IPS-15b (cell line): ENCODE results near the gene HOXC4.
"Not testable (repeated sequence)": the region's sequence is repeated elsewhere in the genome, so short reads cannot be mapped to it uniquely, and the experiment has no call there.

ENCODE experiments used
- H3K27me3 ChIP-seq: one replicate; pipeline ENCODE4 v1.6.1; 2013; ENCODE audit warnings: low read length; ENCODE audit not compliant: control insufficient read depth, insufficient read depth
- H3K36me3 ChIP-seq: one replicate; pipeline ENCODE4 v1.6.1; 2013; ENCODE audit warnings: low read length; ENCODE audit not compliant: control insufficient read depth, insufficient read depth
- H3K4me1 ChIP-seq: one replicate; pipeline ENCODE4 v1.6.1; 2013; ENCODE audit warnings: mild to moderate bottlenecking, low read length; ENCODE audit not compliant: control insufficient read depth, insufficient read depth
- H3K4me3 ChIP-seq: one replicate; pipeline ENCODE4 v1.5.1; 2013; ENCODE audit warnings: low read depth, low read length
- H3K9ac ChIP-seq: one replicate; pipeline ENCODE4 v1.6.1; 2013; ENCODE audit warnings: low read depth, mild to moderate bottlenecking, low read length
- H3K9me3 ChIP-seq: one replicate; pipeline ENCODE4 v1.6.1; 2013; ENCODE audit warnings: mild to moderate bottlenecking, low read length; ENCODE audit not compliant: control insufficient read depth, insufficient read depth

Gene HOXC4

DNA sequence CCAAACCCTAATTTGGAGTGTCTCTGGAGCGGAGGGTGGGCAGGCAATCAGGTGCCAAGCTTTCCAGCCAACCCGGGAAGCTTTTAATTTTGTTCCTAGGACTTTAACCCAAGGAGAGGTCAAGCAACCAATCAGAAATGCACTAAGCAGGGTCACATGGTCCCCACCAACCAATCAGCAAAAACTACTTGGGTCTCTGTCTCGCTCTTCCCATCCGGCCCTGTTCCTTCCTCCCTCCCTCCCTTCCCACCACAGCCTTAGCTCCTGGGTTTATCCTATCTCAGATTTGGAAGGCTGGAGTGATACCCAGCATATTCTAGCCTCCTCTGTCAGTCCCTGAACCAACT, 13.5 kb upstream of the HOXC4 start:
- Histone ChIP-seq H3K36me3 (no peaks in the 10 kb centered on the region), H3K27me3 (peaks cover 100% of the 10 kb centered on the region), H3K4me3 (no peak overlapping the region)

DNA sequence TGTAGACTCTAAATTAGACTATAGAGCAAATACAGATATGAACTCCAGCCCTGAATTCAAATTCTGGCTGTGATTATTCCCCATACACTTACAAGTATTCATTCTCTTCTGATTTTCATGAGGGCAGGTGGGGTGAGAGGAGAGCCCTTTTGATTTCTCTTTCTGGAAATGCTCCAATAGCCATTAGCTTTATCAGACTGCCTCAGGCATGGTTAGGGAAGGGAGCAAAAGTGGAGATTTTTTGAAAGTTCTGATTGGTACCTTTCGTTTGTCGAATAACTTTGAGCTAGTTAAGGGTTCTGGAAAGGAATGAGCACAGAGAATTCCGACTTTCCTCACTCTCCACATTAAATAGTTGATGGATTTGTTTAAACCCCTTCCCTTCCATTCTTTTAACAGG, 13.0 kb upstream of the HOXC4 start:
- Histone ChIP-seq H3K9me3 (no peaks in the 10 kb centered on the region), H3K4me1 (no peaks in the 10 kb centered on the region), H3K9ac (no peak overlapping the region), H3K4me3 (no peak overlapping the region), H3K36me3 (no peaks in the 10 kb centered on the region), H3K27me3 (peaks cover 100% of the 10 kb centered on the region)

More for the DNA sequence above, 13.5 kb upstream of the HOXC4 start:
- Histone ChIP-seq H3K9ac (no peak overlapping the region), H3K4me1 (no peaks in the 10 kb centered on the region), H3K9me3 (no peaks in the 10 kb centered on the region)

DNA sequence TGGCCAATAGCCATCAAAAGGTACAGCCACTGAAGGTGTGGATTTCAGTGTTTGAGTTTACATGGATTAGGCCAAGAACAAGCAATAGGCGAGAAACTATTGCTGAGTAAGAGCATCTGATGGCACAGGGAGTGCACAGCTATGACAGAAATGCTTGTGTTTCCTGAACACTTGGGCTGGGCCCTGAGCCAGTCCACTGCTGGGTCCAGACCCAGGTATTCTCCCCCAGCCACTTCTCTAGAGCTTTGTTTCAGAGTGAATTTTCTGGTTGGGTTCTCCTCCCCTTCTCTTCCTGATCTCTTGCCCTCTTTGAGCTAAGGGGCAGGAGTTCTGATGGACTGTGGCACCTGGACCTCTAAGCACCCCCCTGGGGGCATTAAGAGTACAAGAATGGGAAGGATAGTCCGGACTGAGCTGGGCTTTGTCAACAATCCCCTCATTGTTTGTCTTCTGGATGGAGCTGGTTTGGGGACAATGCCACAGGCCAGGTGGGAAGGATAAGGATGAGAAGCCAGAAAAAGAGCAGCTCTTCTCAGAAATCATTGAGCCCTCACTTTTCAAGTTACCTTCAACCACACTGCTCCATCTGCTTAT, 12.4 kb upstream of the HOXC4 start:
- Histone ChIP-seq H3K4me3 (no peak overlapping the region), H3K9me3 (no peaks in the 10 kb centered on the region), H3K9ac (no peak overlapping the region), H3K27me3 (peaks cover 100% of the 10 kb centered on the region), H3K4me1 (no peaks in the 10 kb centered on the region), H3K36me3 (no peaks in the 10 kb centered on the region)

DNA sequence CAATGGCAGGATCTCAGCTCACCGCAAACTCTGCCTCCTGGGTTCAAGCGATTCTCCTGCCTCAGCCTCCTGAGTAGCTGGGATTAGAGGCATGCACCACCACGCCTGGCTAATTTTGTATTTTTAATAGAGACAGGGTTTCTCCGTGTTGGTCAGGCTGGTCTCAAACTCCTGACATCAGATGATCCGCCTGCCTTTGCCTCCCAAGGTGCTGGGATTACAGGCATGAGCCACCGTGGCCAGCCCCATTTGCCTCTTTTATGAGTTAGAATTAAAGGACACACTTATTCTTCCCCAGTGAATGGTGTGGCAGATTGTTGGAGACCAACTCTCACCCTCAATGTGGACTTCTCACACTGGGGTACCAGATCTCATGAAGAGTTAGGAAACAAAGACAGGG, 11.6 kb upstream of the HOXC4 start:
- H3K27me3 ChIP-seq, result peaks cover 100% of the 10 kb centered on the region
- H3K4me3 ChIP-seq, H3K4me1 ChIP-seq, H3K9me3 ChIP-seq, H3K36me3 ChIP-seq, H3K9ac ChIP-seq: not testable (repeated sequence)

DNA sequence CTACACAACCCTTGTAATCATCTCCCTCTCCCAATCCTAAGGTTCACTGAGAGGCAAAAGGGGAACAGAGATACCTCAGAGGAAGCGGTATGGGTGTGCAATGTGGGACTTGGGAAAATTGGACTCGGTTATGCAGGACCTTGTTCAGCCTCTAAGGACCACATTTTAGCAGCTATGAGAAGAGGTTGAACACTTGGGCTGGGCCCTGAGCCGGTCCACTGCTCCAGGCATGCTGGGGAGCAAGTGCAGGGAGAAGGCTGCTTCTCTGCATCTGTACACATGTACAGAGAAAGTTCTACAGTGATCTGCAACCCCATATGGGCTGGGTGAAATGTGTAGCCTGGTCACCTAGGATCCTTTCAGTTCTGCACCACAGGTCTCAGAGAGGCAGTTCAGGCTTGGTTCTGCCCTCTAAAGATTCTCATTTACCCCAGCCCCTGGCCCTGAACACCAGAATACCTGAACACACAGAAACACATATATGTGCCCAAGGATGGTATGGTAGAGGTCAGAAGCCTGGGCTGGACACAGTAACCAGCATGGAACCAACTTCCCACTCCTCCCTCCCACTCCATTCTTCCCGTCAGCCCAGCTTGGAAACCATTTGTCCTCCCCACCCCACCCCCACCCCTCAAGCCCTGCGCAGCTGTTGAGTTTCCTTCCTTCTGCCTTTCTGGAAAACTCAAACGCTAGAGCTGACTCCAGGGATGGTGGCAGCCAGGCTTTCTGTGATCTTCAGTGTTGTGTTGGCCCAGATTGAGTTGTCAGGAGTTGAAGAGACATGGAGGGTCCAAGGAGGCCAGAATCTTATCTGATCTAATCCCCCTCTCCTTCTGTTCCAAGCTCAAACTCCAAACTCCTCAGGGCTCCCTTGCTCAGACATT, 10.4 kb upstream of the HOXC4 start:
- Histone ChIP-seq H3K4me3 (peak overlapping the region; percentile 18), H3K27me3 (peaks cover 100% of the 10 kb centered on the region), H3K9ac (no peak overlapping the region)

DNA sequence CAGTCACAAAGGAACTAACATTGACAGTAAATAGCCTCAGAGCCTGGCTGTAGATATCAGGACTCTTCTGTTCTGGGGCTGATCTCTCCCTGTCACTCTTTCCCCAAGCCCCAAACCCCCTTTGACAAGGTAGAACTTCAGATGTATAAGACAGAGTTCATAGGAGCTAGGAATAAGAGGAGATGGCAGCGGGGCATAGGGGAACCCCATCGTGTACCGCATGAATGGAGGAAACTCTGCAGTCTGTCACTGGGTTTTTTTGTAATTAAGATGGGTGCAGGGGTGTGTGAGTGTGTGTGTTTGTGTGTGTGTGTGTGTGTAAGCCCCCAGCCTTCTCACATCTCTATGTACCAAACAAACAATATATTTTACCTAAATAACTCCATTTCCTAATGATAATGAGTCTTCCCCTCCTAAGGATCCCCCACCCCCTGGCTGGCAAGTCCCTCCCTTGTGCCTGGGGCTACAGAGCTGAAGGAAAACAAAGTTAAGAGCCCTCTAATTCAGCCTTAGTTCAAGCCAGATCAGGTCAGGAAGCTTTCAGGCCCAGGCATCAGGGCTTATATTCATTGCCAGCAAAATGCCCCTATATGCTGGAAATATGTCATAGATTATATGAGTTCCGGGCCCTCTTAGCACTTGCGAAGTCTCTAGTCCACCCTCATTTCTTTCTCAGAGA, 9.1 kb upstream of the HOXC4 start:
- Histone ChIP-seq H3K36me3 (no peaks in the 10 kb centered on the region), H3K4me1 (no peaks in the 10 kb centered on the region), H3K27me3 (peaks cover 100% of the 10 kb centered on the region), H3K9ac (no peak overlapping the region), H3K4me3 (no peak overlapping the region), H3K9me3 (no peaks in the 10 kb centered on the region)

More for the DNA sequence above, 10.4 kb upstream of the HOXC4 start:
- no peaks in the 10 kb centered on the region for H3K9me3 ChIP-seq
- H3K36me3 ChIP-seq, result no peaks in the 10 kb centered on the region
- H3K4me1 ChIP-seq, result no peaks in the 10 kb centered on the region

DNA sequence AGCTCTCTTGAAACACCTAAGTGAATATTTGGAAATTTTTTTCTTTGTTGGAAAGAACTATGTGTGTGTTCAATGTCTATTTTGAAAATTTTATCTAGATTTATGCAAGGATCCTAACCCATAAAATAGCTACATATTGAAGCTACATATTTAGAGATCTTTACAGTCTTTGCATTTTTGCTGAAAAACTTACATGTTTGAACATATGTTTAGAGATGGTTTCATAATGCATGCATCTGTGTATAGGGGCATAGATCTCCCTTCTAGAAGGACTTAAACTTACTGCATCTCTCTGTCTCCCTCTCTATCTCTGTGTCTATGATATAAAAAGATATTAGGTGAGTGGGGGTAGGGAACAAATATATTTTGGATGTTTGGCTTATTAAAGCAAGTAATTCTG, 8.2 kb upstream of the HOXC4 start:
- Histone ChIP-seq H3K9ac (no peak overlapping the region), H3K36me3 (no peaks in the 10 kb centered on the region), H3K4me1 (no peaks in the 10 kb centered on the region), H3K4me3 (peak overlapping the region; percentile 13), H3K9me3 (no peaks in the 10 kb centered on the region), H3K27me3 (peaks cover 100% of the 10 kb centered on the region)

DNA sequence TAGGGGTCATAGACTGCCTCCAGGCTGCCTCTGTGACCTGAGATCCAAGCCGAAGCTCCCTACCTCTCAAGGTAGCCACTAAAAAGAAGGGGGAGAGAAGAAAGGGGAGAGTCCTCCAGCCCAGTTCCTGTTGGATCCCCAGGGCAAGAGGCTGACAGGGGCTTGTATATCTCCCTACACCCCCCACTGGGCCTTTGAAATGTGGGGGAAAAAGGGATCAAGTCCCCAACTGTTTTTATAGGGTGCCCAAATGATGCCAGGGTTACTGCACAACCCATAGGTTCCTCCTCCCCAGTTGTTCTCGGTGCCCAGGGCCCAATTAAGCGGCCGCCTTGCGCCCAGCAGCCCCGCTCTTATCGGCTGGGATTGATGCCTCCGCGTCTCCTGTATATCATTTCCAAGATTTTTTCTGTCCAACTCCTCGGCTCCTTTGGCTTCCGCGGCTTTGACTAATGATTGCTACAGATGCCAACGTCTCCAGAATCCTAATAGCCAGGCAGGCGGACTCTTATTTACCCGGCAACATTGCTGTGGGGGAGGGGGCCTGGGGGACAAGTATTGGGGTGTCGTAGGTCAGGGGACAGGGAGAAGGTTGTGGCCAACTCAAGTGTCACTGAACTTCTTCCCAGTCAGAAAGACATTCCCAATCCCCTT, 7.6 kb upstream of the HOXC4 start:
- Histone ChIP-seq H3K4me1 (no peaks in the 10 kb centered on the region), H3K27me3 (peaks cover 100% of the 10 kb centered on the region), H3K4me3 (peak overlapping the region; percentile 13), H3K36me3 (no peaks in the 10 kb centered on the region), H3K9me3 (no peaks in the 10 kb centered on the region), H3K9ac (no peak overlapping the region)

DNA sequence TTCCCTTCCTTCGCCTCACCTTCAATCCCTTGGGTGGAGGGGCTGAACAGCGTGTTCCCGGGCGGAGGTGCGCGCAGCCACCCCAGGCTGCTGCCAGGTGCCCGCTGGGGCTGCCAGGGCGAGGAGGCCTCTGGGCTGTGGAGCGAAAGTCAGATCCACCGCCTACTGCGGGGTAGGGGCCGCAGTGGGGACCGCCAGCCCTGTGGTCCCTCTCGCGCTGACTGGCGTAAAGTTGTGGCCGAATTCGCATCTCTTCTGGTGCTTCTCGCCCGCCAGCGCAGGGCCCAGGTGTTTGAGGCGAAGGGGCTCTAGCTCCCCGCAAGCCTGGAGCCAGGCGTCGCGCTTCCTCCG, 6.9 kb upstream of the HOXC4 start:
- Histone ChIP-seq H3K4me3 (peak overlapping the region; percentile 4), H3K36me3 (no peaks in the 10 kb centered on the region), H3K9ac (no peak overlapping the region), H3K27me3 (peaks cover 100% of the 10 kb centered on the region), H3K9me3 (no peaks in the 10 kb centered on the region), H3K4me1 (no peaks in the 10 kb centered on the region)

DNA sequence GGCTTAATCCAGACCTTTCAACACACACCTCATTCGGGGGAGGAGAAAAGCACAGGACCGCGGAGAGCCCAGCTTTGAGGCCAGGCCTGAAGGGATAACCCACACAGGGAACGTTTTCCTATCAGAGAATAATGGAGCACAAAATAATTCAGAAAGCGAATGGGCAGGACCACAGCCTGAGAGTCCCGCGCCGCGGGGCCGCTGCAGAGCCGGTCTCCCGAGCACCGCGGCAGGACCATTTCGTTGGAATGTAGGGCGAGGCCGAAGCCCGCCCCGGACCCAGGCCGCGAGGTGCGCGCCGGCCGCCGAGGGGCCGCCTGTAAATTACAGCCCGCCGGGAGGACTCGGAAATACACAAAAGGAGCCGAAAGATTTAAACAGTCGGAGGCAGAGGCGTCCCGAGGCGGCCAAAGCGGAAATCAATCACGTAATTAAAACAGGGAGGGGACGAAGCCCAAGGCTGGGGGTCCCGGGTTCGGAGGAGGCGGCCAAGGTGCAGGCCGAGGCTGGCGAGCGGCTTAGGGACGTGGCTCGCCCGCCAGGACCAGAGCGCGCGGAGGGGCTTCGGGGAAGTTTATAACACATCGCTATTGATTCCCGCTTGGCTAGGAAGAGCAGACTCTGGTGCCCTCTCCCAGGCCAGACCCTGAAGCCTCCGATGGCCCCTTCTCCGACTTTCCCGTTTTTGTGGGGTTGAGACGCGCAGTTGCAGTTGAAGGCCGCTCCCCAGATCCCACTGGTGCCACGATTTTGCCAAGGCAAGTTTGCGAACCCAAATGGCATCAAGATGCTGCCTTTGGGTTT, 6.3 kb upstream of the HOXC4 start:
- Histone ChIP-seq H3K9ac (no peak overlapping the region), H3K27me3 (peaks cover 100% of the 10 kb centered on the region), H3K4me3 (peak overlapping the region; percentile 18), H3K9me3 (no peaks in the 10 kb centered on the region), H3K36me3 (no peaks in the 10 kb centered on the region), H3K4me1 (no peaks in the 10 kb centered on the region)

DNA sequence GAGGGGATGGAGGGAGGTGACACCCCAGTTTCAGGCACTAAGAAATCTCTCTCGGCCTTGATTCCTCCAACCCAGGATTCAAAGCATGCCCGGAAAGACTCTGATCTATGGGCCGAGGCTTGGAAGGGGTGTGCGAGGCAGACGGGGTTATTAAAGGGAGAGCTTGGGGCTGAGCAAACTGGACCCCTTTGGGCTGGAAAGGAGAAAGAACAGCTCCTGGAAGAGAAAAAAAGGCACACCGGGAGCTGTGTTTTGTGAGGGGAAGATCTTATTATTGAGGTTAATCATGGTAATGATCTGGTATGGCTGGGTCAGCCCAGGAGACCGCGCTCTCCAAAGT, 5.7 kb upstream of the HOXC4 start:
- peaks cover 100% of the 10 kb centered on the region for H3K27me3 ChIP-seq
- H3K36me3 ChIP-seq, result no peaks in the 10 kb centered on the region
- peak overlapping the region; percentile 18 for H3K4me3 ChIP-seq
- no peaks in the 10 kb centered on the region for H3K4me1 ChIP-seq
- H3K9me3 ChIP-seq, result no peaks in the 10 kb centered on the region
- H3K9ac ChIP-seq, result no peak overlapping the region
